NCI-H2081 treated with DMSO at 0.1 percent for 48 hours (cell line): Measurements from ENCODE around the gene DRC1.

ENCODE experiments used
- DNase-seq: peaks from one replicate; lab custom pipeline; 2025; lab: John Stamatoyannopoulos, UW

The DRC1 gene

DNA sequence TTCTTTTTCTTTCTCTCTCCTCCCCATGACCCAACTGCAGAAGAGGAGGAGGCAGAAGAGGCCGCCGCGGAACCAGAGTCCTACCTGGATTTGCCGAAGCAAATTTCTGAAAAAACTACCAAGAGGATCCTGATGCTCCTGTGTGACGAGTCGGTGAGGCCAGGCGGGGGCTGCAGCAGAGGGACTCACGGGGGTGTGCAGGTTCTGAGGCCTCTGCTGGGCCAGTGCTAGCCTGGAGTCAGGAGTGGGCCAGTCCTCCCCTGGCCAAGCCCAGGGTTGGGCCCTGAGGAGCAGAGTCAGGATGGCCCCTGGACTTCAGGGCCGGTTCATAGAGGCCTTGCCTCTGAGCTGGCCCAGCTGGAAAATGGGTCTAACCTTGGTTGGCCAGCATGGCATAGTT lies 46.9 kb downstream of the DRC1 start:
- no peak for DNase-seq

DNA sequence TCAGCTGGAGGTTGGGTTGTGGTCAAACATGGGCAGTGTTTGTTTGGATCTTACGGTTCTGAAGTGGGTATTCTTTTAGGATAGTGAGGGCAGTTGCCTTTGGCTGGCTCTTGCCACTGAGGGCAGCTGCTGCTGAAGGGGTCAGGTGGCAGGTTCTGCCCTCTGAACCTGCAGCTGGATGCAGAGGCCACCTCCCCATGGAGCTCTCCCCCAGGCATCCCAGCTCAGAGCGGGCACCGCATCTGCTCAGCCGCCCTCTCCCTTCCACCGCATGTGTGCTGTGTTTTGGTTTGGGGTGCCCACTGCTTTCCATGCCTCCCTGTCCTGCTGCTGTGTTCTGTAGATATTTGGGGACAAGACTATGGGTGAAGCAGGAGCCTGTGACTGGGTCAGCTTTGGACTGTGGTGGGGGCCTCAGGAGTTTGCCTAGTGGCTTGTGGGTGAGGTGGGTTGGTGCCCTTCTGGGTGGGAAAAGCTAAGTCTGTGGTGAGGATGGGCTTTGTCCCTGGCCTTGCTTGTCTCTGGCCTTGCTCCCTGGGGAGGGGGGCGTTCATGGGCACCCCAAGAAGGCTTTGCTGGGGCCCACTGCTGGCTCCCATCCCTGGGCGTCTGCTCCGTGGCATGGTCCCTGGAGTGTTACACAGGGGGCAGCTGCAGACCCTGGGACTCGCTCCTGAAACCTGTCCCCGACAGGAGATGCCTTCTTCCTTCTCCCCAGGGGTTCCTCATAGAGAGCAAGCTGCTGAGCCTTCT lies 47.7 kb downstream of the DRC1 start:
- no peak for DNase-seq

DNA sequence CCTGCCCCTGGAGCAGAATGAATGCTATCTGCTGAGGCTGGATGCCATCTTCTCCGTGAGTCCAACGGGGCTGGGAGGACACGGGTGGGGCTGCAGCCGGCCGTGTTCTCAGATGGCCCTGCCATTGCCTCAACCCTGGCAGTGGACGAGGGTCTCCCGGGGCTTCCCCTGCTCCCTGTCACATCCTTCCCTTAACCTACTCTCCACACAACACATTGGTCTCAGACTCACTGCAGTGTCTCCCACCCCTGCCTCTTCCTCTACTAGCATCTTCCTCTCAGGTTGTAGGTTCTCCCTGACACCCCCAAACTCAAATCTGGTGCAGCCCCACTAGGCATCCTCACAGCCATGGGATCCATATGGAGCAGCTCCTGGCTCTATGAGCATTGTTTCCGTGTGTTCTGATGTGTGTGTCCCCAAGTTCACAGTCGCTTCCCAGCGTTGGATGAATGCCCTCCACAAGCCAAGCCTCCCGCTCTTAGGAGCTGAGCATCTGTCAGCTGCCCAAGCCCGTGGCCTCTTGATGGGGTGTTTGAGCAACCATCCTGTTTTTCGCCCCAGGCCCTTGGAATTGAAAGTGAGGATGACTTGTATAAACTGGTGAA lies 48.4 kb downstream of the DRC1 start:
- no peak for DNase-seq

DNA sequence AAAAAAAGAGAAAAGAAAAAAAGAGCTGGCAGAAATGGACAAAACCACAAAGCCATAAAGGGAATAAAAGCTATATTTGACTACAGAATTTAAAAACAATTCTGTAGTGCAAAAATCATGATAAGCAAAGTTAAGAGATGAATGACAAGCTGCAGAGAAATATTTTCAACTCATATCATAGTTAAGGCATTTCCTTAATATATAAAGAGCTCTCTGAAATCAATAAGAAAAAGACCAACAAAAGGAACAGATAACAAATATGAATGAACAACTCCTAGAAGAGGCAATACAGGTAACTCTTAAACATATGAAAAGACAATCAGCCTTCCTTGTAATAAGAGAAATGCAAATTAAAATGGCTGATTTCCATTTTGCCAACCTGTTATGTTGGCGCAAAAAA lies 50.0 kb downstream of the DRC1 start:
- DNase-seq = no peak

DNA sequence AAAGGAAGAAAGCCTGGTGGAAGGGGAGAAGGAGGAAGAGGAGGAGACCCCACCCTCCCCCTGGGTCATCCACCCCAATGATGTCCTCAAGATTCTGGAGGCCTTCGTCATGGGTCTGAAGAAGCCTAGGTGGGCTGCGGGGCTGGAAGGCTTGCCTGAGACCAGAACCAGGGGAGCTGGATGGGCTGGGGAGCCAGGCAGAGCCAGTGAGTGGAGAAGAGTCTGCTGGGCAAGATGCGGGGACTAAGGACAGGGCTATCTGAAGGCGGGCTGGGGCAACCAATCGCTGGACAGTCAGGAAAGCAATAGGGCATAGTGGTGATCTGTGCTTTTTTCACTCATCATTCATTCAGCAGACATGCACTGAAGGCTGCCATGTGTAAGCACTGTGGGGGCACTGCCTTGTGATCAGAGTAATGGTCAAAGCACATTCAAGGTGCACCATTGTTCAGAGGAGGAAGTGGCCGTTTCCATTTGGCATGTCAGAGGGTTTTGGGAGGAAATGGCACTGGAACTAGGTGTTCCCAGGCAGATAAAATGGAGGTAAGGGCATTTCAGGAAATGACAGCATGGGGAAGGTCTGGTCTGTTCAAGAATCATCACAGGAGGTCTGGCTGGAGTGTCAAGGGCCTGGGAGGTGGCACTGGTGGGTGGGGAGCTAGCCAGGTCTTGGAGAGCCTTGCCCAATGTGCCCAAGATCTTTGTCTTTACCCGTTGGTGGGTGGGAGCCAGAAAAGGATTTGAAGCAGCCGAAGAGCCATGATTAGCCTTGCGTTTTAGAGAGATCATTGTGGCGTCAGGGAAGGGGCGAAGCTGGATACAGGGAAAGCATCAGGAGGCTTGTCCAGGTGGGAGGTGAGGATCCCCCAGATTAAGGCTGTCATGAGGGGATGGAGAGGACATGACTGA lies 52.0 kb downstream of the DRC1 start:
- no peak for DNase-seq

DNA sequence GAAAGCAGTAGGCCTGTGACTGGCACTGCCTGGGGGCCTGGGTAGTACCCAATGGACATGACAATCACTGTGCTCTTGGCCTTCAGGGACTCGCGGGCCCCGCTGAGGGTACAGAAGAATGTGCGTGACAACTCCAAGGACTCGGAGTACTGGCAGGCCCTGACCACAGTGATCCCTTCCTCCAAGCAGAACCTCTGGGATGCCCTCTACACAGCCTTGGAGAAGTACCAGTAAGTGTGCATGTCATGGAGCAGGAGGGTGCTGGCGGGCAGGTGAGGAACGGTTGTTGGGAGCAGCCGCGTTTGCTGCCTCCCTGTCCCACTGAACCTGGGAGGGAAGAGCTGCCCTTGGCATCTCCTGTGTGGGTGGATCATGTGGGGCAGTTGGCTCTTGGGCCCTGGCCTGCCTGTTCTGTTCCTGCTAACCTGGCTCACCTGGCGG lies 52.9 kb downstream of the DRC1 start:
- no peak for DNase-seq

DNA sequence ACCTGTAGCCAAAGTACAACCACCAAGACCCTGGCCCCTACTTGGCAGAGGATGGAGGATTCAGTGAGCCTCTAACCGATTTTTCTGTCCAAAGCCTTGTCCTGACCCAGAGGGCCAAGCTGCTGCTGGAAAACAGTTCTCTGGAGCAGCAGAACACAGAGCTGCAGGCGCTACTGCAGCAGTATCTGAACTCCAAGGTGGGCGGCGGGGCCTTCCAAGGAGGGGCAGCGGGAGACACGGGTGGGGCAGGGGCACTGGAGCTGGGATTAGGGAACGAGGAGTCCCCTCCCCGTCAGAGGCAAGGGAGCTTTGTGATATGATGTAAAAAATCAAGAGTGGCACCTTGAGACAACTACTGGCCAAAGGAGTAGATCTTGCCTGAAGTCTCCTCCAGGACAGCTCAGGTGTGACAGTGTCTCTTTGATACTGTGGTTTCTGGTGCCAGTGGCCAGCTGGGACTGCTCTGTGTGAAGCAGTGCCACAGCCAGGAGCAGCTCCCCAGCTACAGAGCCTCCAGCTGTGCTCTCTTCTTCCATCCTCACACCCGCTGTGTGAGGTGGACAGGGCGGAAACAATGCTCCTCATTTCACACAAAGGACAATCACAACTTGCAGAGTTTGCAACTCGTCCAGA lies 53.4 kb downstream of the DRC1 start:
- DNase-seq = no peak

DNA sequence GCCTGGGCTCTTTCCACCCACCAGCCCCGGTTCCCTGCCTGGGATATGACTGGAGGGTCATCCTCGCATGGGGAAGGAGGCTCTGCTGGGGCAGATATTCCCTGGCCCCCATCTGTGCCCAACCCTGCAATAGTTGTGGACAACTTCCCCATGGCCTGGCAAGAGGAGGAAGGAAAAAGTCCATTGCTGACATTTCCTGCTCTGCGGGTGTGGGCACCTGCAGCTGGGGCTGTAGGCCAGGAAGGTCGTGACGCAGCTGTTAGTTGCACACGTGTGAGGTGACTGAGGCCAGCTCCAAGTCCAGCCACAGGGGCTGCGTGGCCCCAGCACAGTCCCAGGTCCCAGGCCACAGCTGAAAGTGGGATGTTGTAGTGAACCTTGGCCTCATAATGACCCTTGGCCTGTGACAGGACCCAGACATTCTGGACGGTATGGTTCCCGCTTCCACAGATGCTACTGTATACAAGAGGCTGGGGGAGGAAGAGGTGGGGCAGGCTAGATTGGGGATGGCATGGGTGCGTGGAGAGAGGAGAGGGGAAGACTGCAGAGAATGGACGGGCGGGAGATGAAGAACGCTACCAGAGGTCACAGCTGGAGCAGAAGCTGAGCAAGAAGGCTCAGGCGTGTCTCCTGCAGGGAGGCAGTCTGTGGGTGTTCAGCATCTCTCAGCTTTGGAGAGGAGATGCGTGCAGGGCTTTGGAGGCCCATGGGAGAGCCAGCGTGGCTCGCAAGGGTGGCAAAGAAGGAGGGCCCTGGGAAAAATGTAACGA lies 54.1 kb downstream of the DRC1 start:
- no peak for DNase-seq

DNA sequence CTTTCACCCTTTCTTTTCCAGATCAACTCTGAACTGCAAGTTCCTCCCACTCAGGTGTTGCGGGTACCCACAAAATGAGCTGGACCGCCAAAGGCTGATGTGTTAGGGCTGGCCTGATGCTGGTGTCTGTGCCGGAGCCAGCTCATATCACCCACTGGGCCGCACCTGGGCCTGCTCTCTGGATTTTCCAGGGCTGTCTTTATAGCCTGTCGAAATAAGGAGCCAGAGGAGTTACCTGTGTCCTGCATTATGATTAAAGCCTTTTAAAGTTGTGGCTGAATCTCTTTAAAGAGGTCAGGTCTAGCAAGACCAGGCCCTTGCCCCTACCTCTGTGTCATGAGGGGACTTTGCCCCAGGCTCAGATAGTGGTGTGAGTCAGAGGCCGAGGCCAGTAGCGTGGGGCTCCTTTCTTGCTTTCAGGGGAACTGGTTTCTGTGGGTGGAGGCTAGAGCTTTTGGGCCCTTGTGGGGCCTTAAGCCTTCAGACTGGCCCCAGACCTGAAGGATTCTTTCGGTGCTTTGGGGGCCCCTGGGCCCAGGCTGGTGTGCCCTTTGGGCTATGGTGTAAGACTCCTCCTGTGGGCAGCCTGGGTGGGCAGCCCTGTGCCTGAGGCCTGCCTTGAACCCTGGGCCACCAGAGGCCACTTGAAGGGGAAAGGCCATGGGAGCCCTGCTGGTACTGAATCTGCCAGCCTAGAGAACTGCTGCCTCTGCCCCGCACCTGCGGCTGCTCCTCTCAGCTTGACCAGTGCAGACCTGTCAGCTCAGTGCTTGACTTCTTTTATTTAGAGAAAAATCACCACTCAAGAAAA lies 54.9 kb downstream of the DRC1 start:
- DNase-seq = no peak

DNA sequence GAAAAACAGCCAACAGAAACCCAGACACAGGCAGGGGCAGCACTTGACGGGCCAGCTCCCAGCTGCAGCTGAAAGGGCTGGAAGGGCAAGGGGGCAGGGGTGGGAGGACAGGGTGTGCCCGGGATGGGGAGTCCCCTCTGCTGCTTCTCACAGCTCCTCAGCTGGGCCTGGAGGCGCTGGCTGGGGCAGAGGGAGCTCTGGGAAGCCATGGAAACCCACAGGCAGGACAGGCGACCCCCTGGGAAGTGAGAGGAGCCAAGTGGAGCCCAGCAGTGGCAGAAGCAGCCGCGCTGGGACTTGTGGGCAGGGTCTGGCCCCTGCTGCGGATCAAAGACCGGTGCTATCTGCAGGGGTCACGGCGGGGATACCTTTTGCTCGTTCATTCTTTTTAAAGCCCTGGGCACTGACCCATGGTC lies 55.5 kb downstream of the DRC1 start:
- DNase-seq = no peak

DNA sequence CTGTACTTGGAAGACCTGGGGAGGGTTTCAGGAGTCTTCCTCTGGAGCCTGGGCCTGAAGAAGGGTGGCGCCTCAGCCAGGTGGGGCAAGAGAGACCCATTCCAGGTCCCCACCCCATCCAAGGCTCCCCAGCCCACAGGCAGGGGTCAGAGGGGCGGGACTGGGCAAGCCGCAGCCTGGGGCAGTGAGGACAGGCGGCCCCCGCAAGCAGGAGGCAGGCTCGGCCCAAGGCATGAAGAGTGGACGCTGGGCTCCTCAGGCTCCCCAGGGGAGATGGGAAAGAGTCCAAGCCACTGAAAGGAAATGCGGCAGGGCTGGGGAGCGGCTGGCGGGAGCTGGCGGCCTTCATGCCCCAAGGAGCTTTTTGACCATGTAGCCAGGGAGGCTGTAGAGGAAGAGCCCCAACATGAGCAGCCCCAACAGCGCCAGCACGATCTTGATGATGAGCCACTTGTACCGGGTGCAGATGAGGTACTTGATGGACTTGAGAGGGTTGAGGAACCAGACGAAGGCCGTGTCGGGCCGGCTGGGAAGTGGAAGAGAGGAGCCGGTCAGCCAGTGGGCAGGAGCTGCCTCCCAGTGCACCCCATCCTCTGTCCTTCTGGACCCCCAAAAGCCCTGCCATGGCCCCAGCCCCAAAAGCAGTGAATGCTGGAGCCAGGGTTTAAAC lies 56.1 kb downstream of the DRC1 start:
- DNase-seq = no peak

DNA sequence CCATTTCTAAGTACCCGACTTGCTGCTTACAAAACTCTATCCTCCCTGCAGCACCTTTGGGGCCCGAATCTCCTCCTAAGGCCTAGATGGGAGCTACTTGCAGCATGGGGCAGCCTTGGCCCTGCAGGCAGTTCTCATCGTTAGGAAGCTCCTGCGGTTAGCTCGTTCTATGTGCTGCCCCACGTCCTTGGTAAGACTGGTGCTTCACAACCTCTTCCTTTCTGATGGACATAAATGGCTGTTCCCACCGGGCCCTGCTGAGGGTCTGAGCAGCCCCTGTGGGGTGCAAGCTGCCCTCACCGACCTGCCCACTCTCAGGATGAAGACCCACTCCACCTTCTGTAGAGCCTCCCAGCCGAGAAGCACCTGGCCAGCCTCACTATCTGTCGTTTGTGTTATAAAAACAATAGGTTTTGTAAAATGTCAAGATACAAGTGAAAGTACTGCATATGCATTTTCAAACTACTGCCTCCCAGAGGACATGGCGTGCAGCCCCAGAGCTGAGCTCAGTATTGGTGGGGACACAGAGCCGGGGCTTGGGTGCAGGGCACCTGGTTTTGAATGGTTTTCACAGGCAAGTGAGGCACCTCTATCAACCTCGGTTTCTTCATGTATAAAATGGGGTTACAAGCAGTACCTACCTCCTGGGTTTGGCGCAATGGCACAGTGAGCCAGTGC lies 56.8 kb downstream of the DRC1 start:
- no peak for DNase-seq

DNA sequence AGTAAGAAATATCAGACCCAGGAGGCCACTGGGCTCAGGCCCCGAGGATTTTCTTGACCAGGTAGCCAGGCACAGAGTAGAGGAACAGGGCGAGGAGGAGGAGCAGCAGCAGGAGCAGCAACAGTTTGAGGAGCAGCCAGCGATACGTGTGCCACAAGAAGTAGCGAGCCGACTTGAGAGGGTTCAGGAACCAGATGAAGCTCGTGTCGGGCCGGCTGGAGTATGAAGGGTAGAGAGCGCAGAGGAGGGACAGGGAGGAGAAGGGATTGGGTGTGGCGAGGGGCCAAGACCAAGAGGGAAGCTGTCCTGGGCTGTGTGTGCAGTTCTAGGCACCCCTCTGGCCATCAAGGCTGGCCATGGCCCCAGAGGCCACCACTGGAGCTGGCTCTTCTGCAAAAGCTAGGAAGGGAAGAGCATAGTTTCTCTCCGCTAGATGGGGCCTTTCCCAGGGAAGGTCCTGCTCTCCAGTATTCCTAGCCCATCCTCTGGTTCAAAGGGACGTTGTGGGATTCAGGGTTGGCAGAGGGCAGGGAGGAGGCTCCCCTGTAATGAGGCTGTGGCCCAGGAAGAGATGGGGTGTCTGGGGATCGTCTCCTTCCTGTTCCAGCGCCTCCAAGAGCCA lies 58.4 kb downstream of the DRC1 start:
- DNase-seq = no peak

DNA sequence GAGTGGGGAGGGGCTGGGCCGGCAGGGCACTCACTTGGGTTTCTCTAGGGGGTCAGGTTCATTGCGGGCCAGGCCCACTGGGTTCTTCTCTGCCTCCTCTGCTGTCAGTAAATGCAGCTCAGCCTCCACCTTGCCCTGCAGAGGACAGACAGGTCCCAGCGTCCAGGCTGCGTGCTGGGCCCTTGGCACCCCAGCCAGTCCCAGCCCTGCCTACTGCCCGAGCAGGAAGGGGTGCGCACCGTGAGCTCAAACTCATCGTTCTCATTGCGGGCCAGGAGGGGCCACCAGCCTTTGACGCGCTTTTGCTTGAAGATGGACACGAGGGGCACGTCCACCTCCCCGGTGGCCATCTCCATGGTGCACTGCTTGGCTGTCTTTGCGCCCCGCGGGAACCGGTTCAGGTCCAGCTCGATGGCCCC lies 58.9 kb downstream of the DRC1 start:
- no peak for DNase-seq

DNA sequence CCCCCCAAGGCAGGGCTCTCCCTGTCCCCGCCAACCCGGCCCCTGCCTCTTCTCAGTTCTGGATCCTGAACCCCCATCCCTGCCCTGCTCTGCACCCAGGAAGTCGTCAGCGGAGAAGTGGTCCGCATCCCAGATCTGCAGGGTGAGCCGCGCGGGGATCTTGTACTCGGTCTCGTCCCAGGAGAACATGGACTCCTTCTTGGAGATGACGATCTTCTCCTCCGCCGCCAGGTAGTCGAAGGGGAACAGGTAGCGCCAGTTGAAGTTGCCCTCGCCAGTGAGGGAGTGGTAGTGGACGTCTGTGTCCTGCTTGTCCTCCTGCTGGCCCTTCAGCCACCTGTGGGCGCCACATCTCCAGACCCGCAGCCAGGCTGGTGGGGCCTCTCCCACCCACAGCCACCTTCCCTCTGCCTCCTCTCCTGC lies 59.9 kb downstream of the DRC1 start:
- DNase-seq = no peak

DNA sequence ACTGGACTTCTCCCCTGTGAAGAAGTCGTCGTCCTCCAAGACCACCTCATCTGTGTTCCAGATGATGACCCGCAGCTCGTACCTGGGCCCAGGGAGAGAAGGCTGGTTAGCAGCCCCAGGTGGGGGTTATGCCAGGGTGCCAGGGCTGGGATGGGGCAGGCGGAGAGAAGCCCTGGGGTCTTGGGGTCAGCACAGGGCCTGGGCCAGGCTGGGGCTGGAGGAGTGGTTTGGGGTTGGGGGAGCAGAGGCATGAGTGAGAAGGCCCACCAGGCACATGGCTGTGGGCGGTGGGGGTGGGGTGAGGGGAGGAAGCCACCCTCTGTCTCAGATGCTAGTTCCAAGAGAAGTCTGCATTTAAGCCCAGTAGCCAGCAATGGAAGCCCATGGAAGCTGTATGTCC lies 60.4 kb downstream of the DRC1 start:
- DNase-seq = no peak

DNA sequence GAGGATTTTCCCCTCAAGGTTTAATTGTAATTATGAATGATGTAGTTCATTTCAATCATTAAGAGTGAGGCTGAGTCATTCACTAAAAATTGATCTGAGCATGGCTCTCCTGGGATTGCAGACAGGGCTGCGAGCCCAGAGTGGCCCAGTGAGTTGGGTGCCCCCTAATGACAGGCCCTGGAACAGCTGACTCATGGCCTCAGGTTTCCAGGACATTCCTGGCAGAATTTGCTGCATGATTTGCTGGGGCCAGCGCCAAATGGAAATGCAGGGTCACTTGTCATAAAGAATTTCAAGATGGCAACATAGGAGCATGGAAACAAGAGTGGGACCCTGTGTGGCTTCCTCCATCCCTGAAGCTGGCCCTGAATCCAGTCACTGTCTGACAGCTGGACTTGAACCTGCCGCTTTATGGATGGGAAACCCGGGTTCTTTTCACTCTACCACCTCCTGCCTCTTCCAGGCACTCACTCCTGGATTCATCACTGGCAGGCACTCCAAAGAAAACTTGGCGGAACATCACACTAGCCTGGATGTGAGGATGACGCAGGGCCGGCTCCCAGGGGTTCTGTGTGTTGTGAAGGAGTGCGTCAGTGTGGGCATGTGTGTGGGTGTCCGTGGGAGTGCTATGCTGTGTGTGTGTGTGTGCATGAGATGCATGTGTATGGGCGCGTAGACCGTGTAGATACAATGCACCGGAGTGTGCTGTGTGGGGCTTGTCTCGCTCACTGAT lies 61.0 kb downstream of the DRC1 start:
- no peak for DNase-seq
